ENCODE measurements around the gene FNDC3B. TPM values are rescaled to one million over a fixed set of nuclear protein-coding genes. Genes with fewer than 3 reads are reported as not detected.

FNDC3B gene
- total RNA-seq, 1 experiment from 2014 or later: 149 TPM

DNA sequence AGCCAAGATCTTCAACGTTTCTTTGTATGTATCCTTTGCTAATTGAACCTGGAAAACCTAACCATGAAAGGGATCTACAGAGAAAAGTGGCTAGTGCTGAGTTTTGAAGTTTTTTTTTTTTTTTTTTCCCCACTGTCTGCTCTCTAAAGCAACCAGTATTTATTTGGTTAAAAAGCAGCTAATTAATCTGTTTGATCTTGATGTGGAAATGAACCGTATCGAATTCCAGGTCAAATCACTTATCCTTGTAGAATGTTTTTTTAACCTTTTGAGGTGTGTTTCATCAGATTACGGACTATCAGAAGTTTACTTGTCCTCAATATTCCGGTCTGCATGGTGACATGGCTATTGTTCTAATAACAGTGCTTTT, 117.2 kb downstream of the FNDC3B start:
- no peak for DNase-seq (ENCODE audit: unreplicated experiment)
- no peaks in the 10 kb centered on the region for H3K27me3 Mint-ChIP-seq (ENCODE audit: insufficient read depth, unreplicated experiment)
- ChIA-PET CTCF (interaction anchor here (0.7 to 2.0 kb wide), 7 partner anchors 9 to 257 kb away, joined by 3 to 10 read pairs (median 3); no protein-coding TSS in a partner anchor), POLR2A (interaction anchor here (0.6 to 9.5 kb wide), 13 partner anchors 9 to 168 kb away, joined by 3 to 139 read pairs (median 4); no protein-coding TSS in a partner anchor)
- no peaks in the 10 kb centered on the region for H3K9me3 Mint-ChIP-seq (ENCODE audit: unreplicated experiment)
- peaks cover 68% of the 10 kb centered on the region for H3K4me1 Mint-ChIP-seq (ENCODE audit: insufficient read depth, unreplicated experiment)
- H3K4me3 Mint-ChIP-seq (ENCODE audit: unreplicated experiment): peak overlapping the region; percentile 15
- TF ChIP-seq, protein P1, sequence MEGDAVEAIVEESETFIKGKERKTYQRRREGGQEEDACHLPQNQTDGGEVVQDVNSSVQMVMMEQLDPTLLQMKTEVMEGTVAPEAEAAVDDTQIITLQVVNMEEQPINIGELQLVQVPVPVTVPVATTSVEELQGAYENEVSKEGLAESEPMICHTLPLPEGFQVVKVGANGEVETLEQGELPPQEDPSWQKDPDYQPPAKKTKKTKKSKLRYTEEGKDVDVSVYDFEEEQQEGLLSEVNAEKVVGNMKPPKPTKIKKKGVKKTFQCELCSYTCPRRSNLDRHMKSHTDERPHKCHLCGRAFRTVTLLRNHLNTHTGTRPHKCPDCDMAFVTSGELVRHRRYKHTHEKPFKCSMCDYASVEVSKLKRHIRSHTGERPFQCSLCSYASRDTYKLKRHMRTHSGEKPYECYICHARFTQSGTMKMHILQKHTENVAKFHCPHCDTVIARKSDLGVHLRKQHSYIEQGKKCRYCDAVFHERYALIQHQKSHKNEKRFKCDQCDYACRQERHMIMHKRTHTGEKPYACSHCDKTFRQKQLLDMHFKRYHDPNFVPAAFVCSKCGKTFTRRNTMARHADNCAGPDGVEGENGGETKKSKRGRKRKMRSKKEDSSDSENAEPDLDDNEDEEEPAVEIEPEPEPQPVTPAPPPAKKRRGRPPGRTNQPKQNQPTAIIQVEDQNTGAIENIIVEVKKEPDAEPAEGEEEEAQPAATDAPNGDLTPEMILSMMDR (IDR thresholded peaks at IDR 0.05; ENCODE audit: unreplicated experiment): no peak
- no TSS peak for BruUV-seq (replicated peaks)
- intact Hi-C loops (cut with micrococcal nuclease): no loop called here
- H3K27ac Mint-ChIP-seq (ENCODE audit: low read depth, unreplicated experiment): peak overlapping the region; percentile 88
- H3K36me3 Mint-ChIP-seq (ENCODE audit: insufficient read depth, unreplicated experiment): peaks cover 24% of the 10 kb centered on the region

DNA sequence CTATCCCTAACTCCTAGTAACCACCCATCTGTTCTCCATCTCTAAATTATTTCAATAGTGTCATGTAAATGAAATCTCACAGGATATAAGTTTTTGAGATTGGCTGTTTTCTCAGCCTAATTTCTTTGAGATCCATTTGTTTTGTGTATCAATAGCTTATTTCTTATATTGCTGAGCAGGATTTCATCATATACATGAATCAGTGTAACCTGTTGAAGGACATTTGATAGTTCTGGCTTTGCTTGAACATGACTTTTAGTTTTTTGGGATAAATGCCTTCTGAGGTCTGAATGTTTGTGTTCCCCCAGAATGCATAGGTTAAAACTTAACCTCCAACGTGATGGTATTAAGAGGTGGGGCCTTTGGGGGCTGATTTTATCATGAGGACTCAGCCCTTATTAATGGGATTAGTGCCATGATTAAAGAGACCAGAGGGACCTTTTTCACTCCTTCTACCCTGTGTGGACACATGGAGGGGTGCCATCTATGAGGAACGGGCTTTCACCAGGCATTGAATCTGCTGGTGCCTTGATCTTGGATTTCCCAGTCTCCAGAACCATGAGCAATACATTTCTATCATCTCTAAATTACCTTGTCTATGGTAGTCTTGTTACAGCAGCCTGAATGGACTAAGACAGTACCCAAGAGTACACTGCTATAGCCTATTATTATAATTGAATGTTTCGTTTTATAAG, 118.3 kb downstream of the FNDC3B start:
- ChIA-PET POLR2A (interaction anchor here (0.9 to 9.5 kb wide), 9 partner anchors 10 to 117 kb away, joined by 4 to 139 read pairs (median 5); no protein-coding TSS in a partner anchor), CTCF (interaction anchor here (2.0 kb wide), 1 partner anchor 18 kb away, joined by 10 read pairs; no protein-coding TSS in a partner anchor)
- H3K4me3 Mint-ChIP-seq (ENCODE audit: unreplicated experiment): no peak overlapping the region
- peaks cover 58% of the 10 kb centered on the region for H3K4me1 Mint-ChIP-seq (ENCODE audit: insufficient read depth, unreplicated experiment)
- no peaks in the 10 kb centered on the region for H3K9me3 Mint-ChIP-seq (ENCODE audit: unreplicated experiment)
- BruUV-seq (replicated peaks): no TSS peak
- TF ChIP-seq, protein P1 (IDR thresholded peaks at IDR 0.05; ENCODE audit: unreplicated experiment): no peak
- no peaks in the 10 kb centered on the region for H3K27me3 Mint-ChIP-seq (ENCODE audit: insufficient read depth, unreplicated experiment)
- DNase-seq (ENCODE audit: unreplicated experiment): no peak
- peak overlapping the region; percentile 88 for H3K27ac Mint-ChIP-seq (ENCODE audit: low read depth, unreplicated experiment)
- intact Hi-C loops (cut with micrococcal nuclease): no loop called here
- H3K36me3 Mint-ChIP-seq (ENCODE audit: insufficient read depth, unreplicated experiment): peaks cover 24% of the 10 kb centered on the region

DNA sequence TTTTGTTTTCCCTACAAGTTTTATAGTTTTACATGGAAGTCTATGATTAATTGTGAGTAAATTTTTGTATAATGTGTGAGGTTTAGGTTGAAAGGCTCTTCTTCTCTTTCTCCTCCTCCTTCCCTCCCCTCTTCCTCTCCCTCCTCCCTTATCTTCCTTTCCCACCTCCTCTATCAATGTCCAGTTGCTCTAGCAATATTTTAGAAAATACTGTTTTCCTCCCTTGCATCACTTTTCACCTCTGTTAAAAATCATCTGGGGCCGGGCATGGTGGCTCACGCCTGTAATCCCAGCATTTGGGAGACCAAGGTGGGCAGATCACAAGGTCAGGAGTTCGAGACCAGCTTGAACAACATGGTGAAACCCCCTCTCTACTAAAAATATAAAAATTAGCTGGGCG, 119.4 kb downstream of the FNDC3B start:
- DNase-seq (ENCODE audit: unreplicated experiment): no peak
- POLR2A ChIA-PET: interaction anchor here (0.9 to 1.3 kb wide), 3 partner anchors 10 to 116 kb away, joined by 3 to 7 read pairs (median 3); no protein-coding TSS in a partner anchor
- H3K27ac Mint-ChIP-seq (ENCODE audit: low read depth, unreplicated experiment): peak overlapping the region; percentile 88
- intact Hi-C loops (cut with micrococcal nuclease): no loop called here
- no peaks in the 10 kb centered on the region for H3K27me3 Mint-ChIP-seq (ENCODE audit: insufficient read depth, unreplicated experiment)
- no peak overlapping the region for H3K4me3 Mint-ChIP-seq (ENCODE audit: unreplicated experiment)
- peaks cover 49% of the 10 kb centered on the region for H3K4me1 Mint-ChIP-seq (ENCODE audit: insufficient read depth, unreplicated experiment)
- TF ChIP-seq, protein P1 (IDR thresholded peaks at IDR 0.05; ENCODE audit: unreplicated experiment): no peak
- CTCF ChIA-PET: interaction anchor here (0.7 kb wide), 1 partner anchor 1626 kb away, joined by 3 read pairs; no protein-coding TSS in a partner anchor
- peaks cover 24% of the 10 kb centered on the region for H3K36me3 Mint-ChIP-seq (ENCODE audit: insufficient read depth, unreplicated experiment)
- BruUV-seq (replicated peaks): no TSS peak
- H3K9me3 Mint-ChIP-seq (ENCODE audit: unreplicated experiment): no peaks in the 10 kb centered on the region

DNA sequence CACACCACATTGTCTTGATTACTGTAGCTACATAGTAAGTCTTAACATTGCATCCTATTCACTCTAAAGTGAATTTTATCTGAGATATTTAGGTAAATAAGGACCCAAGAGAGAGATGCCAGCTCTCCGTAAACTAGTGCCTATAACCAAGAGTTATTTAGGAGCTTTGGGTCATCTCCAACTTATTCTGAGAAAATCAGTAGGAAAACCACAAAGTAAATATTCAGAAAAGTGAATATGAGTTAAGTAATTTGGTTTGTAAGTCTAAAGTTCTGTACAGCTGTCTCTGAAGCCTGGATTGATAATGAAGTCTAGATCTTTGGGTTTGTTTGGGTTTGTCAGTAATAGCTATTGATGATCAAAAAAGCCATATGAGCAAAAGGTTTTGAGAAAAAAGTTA, 120.0 kb downstream of the FNDC3B start:
- H3K9me3 Mint-ChIP-seq (ENCODE audit: unreplicated experiment): no peaks in the 10 kb centered on the region
- ChIA-PET POLR2A (interaction anchor here (0.5 to 1.3 kb wide), 6 partner anchors 9 to 354 kb away, joined by 3 to 7 read pairs (median 3); no protein-coding TSS in a partner anchor), CTCF (interaction anchor here (0.7 kb wide), 1 partner anchor 1627 kb away, joined by 3 read pairs; no protein-coding TSS in a partner anchor)
- DNase-seq (ENCODE audit: unreplicated experiment): no peak
- no peak overlapping the region for H3K4me3 Mint-ChIP-seq (ENCODE audit: unreplicated experiment)
- H3K36me3 Mint-ChIP-seq (ENCODE audit: insufficient read depth, unreplicated experiment): peaks cover 24% of the 10 kb centered on the region
- intact Hi-C loops (cut with micrococcal nuclease): no loop called here
- H3K27me3 Mint-ChIP-seq (ENCODE audit: insufficient read depth, unreplicated experiment): no peaks in the 10 kb centered on the region
- no peak overlapping the region for H3K27ac Mint-ChIP-seq (ENCODE audit: low read depth, unreplicated experiment)
- BruUV-seq (replicated peaks): no TSS peak
- TF ChIP-seq, protein P1 (IDR thresholded peaks at IDR 0.05; ENCODE audit: unreplicated experiment): no peak
- H3K4me1 Mint-ChIP-seq (ENCODE audit: insufficient read depth, unreplicated experiment): peaks cover 48% of the 10 kb centered on the region
